Adipocyte (in vitro differentiated cells): ENCODE results near the gene RRAS.

Experiments used
- DNase-seq: peaks from one replicate; pipeline ENCODE4 v3.0.0-alpha.2; 2015; ENCODE audit warnings: low read depth
- H3K27me3 ChIP-seq: replicated peaks from 2 replicates; pipeline ENCODE4 v1.7.0; 2013; ENCODE audit warnings: mild to moderate bottlenecking, low read length, moderate library complexity; ENCODE audit not compliant: control insufficient read depth, insufficient read depth
- H3K36me3 ChIP-seq: 2 replicates; pipeline ENCODE4 v1.7.0; 2013; ENCODE audit warnings: low read length, mild to moderate bottlenecking, moderate library complexity; ENCODE audit not compliant: control insufficient read depth, insufficient read depth, severe bottlenecking
- H3K4me1 ChIP-seq: 2 replicates; pipeline ENCODE4 v1.7.0; 2013; ENCODE audit warnings: mild to moderate bottlenecking, low read length, moderate library complexity; ENCODE audit not compliant: control insufficient read depth, insufficient read depth
- H3K4me3 ChIP-seq: 2 replicates; pipeline ENCODE4 v1.7.0; 2013; ENCODE audit warnings: mild to moderate bottlenecking, low read length, moderate library complexity
- H3K9ac ChIP-seq: 2 replicates; pipeline ENCODE4 v1.7.0; 2013; ENCODE audit warnings: mild to moderate bottlenecking, low read length, moderate library complexity
- H3K9me3 ChIP-seq: 2 replicates; pipeline ENCODE4 v1.7.0; 2013; ENCODE audit warnings: mild to moderate bottlenecking, low read length, moderate library complexity; ENCODE audit not compliant: control insufficient read depth

The RRAS gene

GRCh38 chr19:49590071-49590970, 49.6 kb downstream of the RRAS start:
- peak overlapping the region; percentile 98 for H3K4me3 ChIP-seq
- no peaks in the 10 kb centered on the region for H3K27me3 ChIP-seq
- peaks cover 15% of the 10 kb centered on the region for H3K4me1 ChIP-seq
- DNase-seq, result peak; percentile 96
- H3K9ac ChIP-seq, result peak overlapping the region; percentile 97
- peaks cover 9% of the 10 kb centered on the region for H3K36me3 ChIP-seq
- no peaks in the 10 kb centered on the region for H3K9me3 ChIP-seq

GRCh38 chr19:49589502-49589905, 50.4 kb downstream of the RRAS start:
- Histone ChIP-seq H3K4me1 (peaks cover 15% of the 10 kb centered on the region), H3K9me3 (no peaks in the 10 kb centered on the region), H3K36me3 (peaks cover 6% of the 10 kb centered on the region), H3K27me3 (no peaks in the 10 kb centered on the region), H3K9ac (no peak overlapping the region), H3K4me3 (no peak overlapping the region)
- no peak for DNase-seq

GRCh38 chr19:49588365-49589122, 51.4 kb downstream of the RRAS start:
- no peaks in the 10 kb centered on the region for H3K27me3 ChIP-seq
- H3K4me3 ChIP-seq, result no peak overlapping the region
- no peak overlapping the region for H3K9ac ChIP-seq
- no peak for DNase-seq
- H3K4me1 ChIP-seq, result peaks cover 9% of the 10 kb centered on the region
- H3K36me3 ChIP-seq, result no peaks in the 10 kb centered on the region
- no peaks in the 10 kb centered on the region for H3K9me3 ChIP-seq

- H3K36me3 ChIP-seq, result no peaks in the 10 kb centered on the region
- no peak overlapping the region for H3K9ac ChIP-seq
- no peaks in the 10 kb centered on the region for H3K27me3 ChIP-seq
- peaks cover 4% of the 10 kb centered on the region for H3K4me1 ChIP-seq
- no peaks in the 10 kb centered on the region for H3K9me3 ChIP-seq
- H3K4me3 ChIP-seq, result no peak overlapping the region
- no peak for DNase-seq
These were observed 52.7 kb downstream of the RRAS start for GRCh38 chr19:49587227-49587626.
